Muscle of back (tissue), 11 donors: Measurements from ENCODE around the gene PIGX. TPM values are rescaled to one million over a fixed set of nuclear protein-coding genes. Genes with fewer than 3 reads are reported as not detected.
A peak's percentile ranks its signal among the peaks of the same experiment; 100 is the strongest.

ENCODE experiments used
- DNase-seq, 3 donors: peaks; one replicate each; pipeline versions ENCODE4 v3.0.0 to v3.0.0-alpha.2; 2013
- polyA plus RNA-seq, 10 donors: library from polyadenylated mRNA; unstranded; fragments of 120-200 nt; gene quantifications; one replicate each; pipeline ENCODE4 v1.2.1, GENCODE V29; 2013; ENCODE audit not compliant: insufficient read length in 10 of 10

PIGX gene
- polyA plus RNA-seq, 10 donors: 13.6 to 23.2 (median 17.5) TPM

DNA sequence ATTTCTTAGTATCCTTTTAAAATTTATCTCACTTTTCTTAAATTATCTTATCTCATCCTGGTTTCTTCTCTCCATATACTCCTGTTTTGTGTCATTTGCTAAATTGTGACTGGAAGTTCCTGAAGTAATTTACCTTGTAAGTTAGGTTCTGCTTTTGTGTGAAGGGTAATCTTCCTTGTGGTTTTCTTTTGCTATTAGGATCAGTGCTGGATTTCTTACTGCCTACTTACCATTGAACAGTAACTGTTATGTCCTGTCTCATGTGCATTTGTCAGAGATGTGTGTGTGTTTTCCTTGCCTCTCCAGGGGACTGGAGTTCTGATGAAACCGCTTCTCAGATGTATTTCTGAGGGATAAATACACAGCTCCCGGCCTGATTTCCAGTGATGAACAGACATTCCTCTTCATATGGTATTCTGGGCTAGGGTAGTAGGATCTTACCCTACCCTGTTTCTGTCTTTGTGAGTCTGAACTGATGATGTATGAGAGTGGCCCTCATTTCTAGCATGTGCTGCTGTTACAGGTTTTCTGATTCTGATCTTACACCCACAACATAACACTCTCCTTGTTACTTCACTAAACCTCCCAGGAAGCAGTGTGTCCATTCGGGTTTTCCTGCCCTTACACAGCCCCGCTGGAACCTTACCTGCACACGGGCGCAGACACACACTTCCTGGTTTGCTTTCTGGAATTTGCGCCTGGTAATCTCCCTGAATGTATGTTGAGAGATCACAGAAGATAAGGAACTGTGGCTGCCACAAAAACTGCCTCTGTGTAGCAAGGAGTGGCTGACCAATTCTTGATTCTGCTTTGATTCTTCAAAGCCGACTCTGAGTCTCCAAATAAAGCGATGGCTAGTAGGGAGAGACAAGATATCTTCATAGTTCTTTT is 42.2 kb downstream of the PIGX start:
- DNase-seq: no peak

DNA sequence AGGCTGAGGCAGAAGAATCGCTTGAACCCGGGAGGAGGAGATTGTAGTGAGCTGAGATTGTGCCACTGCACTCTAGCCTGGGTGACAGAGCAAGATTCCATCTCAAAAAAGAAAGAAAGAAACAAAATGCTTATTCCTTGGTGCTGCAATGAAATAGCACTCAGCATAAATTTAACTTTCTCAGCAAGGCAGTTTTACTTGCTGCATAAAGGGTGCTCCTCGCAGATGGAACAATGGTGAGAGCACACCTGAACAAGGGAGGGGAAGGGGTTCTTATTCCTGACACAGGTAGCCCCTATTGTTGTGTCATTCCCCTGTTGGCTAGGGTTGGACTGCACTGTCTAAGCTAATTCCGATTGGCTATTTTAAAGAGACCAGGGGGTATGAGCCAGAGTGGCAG is 44.6 kb downstream of the PIGX start:
- DNase-seq: no peak

DNA sequence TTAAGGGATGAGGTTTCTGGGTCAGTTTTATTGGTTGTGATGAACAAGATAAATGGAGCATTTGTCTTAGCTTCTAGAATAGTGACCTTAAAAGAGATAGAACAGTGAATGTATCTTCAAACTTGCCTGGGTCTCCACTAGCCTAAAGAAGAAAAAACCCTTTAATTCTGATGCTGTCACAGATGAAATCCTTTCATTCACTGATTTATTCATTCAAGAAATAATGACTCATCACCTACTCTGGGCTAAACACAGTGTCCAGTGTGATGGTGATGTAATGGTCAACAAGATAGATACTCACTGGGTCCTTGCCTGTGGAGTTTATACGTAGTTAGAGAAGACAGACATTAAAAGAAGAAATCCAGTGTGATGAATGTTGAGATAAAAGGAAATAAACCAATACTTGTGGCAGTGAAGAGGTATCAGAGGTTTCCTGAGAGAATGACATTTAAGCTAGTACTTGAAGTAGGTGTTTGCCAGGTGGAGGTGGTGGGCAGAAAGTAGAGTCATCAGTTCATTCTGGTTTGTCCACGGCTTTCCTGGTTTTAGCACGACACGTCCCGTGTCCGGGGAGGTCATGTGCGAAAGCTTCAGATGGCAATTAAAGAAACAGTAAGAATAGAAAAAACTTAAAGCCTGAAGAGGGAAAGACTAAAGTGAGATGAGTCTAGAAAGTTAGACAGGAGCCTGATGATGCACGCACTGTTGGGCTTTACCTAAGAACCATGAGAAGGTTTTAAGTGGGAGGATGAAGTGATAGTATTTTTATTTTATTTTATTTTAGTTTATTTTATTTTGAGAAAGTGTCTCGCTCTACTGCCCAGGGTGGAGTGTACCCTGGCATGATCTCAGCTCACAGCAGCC is 45.9 kb downstream of the PIGX start:
- DNase-seq: no peak

DNA sequence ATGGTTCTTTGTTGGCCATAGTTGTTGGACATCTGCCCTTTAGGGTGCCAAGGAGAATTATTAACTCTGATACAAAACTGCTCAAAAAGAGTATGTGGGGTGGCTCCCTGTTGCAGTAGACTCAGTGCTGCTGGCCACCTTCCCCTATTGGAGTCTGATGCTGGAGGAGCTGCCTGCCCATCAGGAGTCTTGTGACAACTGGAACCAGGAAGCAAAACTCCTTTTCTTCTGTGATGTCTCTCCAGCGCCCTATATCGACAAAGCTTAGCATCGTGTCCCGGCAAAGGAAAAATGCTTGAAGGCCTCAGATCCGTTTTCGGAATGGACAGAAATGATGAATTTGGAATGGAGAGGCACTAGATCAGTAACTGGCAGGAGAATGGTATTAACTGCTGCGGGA is 51.0 kb downstream of the PIGX start:
- DNase-seq: no peak

DNA sequence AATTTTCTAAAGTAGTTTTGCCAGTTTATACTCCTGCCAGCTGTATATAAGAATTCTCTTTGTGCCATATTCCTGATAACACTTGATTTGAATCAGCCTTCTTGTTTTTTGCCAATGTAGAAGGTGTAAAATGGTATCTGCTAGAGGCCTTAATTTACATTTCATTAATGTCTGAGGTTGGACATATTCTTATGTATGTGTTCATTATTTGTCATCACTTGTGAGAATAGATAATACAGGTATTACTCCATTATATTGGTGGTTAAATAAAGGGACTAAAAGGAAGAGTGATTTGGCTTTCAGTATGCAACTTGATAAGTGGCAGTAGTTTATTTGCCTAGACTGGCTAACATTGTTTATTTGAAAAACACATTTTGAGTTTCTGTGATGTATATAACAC is 53.3 kb downstream of the PIGX start:
- DNase-seq: no peak

DNA sequence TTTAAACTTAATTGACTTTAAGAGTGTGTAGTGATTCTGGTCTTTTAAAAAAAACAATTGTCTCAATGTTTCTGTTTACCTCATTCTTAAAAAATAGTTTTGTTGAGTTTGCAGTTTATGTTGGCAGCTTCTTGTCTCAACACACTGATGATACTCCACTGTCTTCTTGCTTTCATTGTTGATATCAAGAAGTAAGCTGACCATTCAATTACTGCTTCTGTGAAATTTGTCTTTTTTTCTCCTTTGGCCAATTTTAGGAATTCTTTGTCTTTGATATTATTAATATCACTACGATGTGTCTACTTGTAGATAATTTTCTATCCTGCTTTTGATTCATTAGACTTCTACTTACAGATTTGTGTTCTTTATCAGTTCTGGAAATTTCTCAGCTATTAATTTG is 58.9 kb downstream of the PIGX start:
- no peak for DNase-seq

DNA sequence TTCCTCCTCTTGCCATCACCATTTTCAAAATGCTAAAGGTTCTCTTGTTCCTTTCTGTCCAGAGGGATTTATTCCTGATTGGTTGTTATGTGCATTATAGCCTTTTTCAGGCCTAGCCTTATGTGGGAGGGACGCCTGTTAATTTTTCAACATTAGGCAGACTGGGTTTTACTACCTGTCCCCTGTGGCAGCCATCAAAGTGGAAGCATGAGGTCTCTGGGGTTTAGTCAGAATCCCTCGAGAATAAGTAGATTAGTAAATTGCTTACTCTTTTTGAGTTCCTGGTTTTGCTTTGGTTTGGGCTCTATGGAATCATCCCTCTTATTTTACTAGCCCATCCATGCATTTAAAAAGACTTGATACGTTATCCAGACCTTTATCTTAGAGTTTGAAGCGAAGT is 59.9 kb downstream of the PIGX start:
- DNase-seq: no peak

DNA sequence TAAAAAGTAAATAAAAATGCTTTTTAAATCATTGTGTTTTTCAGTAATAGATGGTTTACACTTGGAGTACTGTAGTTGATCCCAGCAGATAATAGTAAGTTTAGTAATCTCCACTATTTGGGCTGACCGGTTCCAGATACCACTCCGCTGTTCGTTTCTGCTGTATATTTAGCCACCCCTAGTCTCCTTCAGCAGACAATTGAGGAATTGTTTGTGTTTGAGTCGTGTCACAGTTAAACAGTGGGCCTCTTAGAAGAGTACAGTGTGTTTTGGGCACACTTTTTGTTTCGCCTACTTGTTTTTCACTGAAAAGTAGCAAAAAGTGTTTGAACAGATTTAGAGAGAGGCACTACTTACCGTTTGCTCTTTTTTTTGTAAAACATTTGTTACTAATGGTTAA is 60.7 kb downstream of the PIGX start:
- no peak for DNase-seq

DNA sequence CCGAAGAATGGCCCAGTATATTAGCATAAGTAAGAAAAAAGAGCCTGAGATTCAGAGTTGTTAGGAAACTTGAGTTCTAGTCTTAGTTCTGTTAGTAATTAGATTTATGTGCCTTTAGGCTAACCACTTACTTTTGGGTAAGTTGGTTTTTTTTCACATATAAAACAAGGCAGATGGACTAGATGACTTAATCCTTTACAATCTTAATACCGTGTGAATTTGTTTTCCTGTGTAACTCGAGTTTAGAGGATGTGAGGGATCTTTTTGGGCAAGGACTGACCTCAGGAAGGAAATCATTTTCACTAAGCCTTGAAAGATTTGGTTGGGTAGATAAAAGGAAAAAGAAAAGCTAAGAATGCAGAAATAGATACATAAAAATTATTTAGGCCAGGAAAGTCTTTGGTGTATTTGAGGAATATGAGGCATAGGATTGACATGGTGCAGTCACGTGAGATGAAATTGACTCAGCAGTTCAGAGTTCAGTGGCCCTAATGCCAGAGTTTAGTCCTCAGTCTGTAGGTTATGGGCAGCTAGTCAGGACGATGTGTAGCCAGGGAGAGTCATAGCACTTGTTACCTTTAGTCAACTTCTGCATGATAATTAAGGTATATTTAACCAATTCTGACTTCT is 62.1 kb downstream of the PIGX start:
- no peak for DNase-seq

DNA sequence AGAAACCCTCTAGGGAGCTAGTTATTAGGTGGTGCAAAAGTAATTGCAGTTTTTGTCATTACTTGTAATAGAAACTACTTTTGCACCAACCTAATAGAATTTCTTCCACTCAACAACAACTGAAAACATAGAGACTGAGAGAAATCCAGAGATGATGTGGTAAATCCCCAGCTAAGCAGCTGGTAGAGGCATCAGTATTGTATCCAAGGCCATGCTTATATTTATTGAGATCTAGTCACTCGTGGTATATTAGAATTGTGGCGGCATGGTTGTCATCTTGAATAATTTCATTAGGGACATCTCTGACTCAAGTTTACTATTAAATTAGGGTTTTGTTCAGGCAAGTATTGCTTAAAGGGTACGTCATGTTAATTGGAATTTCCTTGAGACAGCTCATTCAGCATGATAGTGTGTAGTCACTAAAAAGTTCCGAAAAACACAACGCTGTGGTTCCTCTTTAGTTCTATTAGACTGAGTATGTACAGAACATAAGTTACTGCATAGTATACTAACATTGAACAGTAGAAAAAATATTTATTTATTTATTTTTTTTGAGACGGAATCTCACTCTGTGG is 62.8 kb downstream of the PIGX start:
- DNase-seq: no peak

DNA sequence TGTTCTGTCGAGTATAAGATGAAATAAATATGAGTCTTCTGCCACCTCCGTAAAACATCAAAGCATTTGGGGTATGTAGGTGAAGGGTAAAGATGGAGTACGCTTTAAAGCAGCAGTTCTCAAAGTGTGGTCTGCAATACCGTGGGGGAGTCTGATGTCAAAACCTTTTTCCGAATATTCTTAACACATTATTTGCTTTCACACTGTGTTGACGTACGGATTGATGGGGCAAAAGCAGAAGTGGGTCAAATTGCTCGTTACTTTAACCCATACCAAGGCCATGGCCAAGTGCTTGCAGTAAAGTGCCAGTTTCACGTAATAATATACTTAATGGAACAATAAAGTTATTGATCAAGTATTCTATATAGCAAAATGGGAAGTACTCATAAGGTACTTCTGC is 63.8 kb downstream of the PIGX start:
- no peak for DNase-seq

DNA sequence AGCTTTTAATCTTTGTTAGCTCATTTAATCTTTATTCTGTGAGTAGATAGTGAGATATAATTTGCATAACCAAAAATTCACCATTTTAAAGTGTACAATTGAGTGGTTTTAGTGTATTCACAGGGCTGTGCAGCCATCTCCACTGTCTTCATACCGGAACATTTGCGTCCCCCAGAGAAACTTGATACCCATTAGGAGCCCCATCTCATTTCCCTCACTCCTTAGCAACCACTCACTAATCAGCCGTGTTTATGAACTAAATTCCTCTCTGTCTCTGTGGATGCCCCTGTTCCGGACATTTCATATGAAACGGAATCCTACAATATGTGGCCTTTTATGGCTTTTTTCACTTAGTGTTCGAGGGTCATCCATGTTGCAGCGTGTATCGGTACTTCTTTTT is 65.7 kb downstream of the PIGX start:
- DNase-seq: no peak

DNA sequence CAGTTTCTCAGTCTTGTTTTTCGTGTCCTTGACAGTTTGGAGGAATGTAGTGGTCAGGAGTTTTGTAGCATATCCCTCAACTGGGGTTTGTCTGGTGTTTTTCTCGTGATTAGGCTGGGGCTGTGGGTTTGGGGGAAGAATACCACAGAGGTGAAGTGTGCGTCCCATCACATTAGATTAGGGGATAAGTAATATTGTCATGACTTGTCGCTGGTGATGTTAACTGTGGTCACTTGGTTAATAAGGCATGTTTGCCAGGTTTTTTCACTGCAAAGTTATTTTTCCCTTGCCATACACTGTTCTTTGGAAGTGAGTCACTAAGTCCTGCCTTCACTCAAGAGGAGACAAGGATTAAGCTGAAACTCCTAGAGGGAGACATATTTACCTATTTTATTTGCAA is 66.6 kb downstream of the PIGX start:
- peak in 1 of 3 donors; percentile 63 for DNase-seq

DNA sequence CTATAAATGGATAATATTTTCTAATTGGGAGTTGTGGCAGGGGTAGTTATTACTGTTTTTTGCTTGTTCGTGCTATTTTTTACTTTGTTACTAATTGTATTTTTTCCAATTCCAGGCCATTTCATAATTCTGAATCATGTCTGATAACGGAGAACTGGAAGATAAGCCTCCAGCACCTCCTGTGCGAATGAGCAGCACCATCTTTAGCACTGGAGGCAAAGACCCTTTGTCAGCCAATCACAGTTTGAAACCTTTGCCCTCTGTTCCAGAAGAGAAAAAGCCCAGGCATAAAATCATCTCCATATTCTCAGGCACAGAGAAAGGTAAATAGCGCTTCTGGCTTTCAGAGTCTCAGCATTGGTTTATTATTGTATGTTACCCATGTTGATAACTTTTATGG is 70.3 kb downstream of the PIGX start:
- DNase-seq: no peak

Other genes with a start within 250 kb of the PIGX start
- 10 to 100 TPM in 5 of 10 donors, 1 to 10 TPM in 5; 7.1 to 11.9 (median 10.0) TPM for gene RNF168, start 208.6 kb upstream of the PIGX start, polyA plus RNA-seq
- gene SMCO1, start 197.0 kb upstream of the PIGX start, polyA plus RNA-seq: 1 to 10 TPM; 1.2 to 6.4 (median 1.9) TPM
- gene WDR53, start 143.8 kb upstream of the PIGX start, polyA plus RNA-seq: 10 to 100 TPM in 7 of 10 donors, 1 to 10 TPM in 3; 7.0 to 11.7 (median 10.4) TPM
- gene FBXO45, start 143.7 kb upstream of the PIGX start, polyA plus RNA-seq: 10 to 100 TPM; 12.6 to 19.5 (median 14.6) TPM
- gene NRROS, start 72.7 kb upstream of the PIGX start, polyA plus RNA-seq: 1 to 10 TPM; 3.9 to 6.8 (median 5.3) TPM
- 1 to 10 TPM; 1.6 to 4.4 (median 1.9) TPM for gene CEP19, start 127 bp upstream of the PIGX start, polyA plus RNA-seq
- 10 to 100 TPM; 45.2 to 66.3 (median 53.6) TPM for gene PAK2, start 27.5 kb downstream of the PIGX start, polyA plus RNA-seq
- gene SENP5, start 155.5 kb downstream of the PIGX start, polyA plus RNA-seq: 10 to 100 TPM; 12.9 to 25.3 (median 16.7) TPM
- gene NCBP2, start 230.2 kb downstream of the PIGX start, polyA plus RNA-seq: 10 to 100 TPM; 63.1 to 95.3 (median 73.6) TPM